ENCODE data around the gene HSPA12B.

DNA sequence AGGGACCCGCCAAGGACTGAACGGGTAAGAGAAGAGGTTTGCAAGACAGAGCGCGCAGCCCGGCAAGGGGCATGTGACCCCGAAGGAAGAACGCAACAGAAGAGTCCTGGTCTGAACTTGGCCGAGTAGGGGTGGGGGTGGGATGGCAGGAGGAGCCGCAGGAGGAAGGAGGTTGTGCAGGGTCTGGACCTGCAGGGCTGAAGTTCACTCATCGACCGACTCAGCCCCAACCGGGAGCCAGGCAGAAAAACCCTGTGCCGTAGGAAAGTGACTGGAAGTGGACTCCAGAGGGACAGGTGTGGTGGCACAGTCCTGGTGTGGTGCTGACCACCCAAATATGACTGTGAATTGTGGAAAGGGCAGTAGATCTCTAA, 19.9 kb downstream of the HSPA12B start:
- no peak for TF ChIP-seq POLR2A (IDR thresholded peaks at IDR 0.05)
- no peak for TF ChIP-seq POLR2AphosphoS5 (IDR thresholded peaks at IDR 0.05)
